GM23338 (cell line): ENCODE measurements around the gene LTV1. TPM values are rescaled to one million over a fixed set of nuclear protein-coding genes. Genes with fewer than 3 reads are reported as not detected.

ENCODE experiments used
- ATAC-seq: fragments of 200-7000 bp; cut with Tn5 transposase; 3 replicates; pipeline ENCODE4 v1.9.1; 2020
- DNase-seq: peaks from one replicate; pipeline ENCODE4 v3.0.0-alpha.2; 2015; ENCODE audit warnings: low spot score
- H2AFZ ChIP-seq: fragments of 200-600 bp; sonication (generic); 2 replicates; pipeline ENCODE4 v1.8.0; 2016; ENCODE audit warnings: antibody characterized with exemption, mild to moderate bottlenecking, moderate library complexity
- H3F3A ChIP-seq: fragments of 200-600 bp; sonication (generic); replicated peaks from 2 replicates; pipeline ENCODE4 v1.8.0; 2017; ENCODE audit warnings: antibody characterized with exemption, mixed run types, low read depth
- H3K27ac ChIP-seq: fragments of 200-600 bp; sonication (generic); 2 replicates; pipeline ENCODE4 v1.6.1; 2016; ENCODE audit warnings: low read depth
- H3K27me3 ChIP-seq: fragments of 200-600 bp; sonication (generic); 2 replicates; pipeline ENCODE4 v1.8.0; 2016; ENCODE audit warnings: mild to moderate bottlenecking, mixed run types, moderate library complexity; ENCODE audit not compliant: insufficient read depth
- H3K36me3 ChIP-seq: fragments of 200-600 bp; sonication (generic); 2 replicates; pipeline ENCODE4 v1.8.0; 2016; ENCODE audit warnings: mild to moderate bottlenecking; ENCODE audit not compliant: insufficient read depth
- H3K4me1 ChIP-seq: fragments of 200-600 bp; sonication (generic); 2 replicates; pipeline ENCODE4 v1.8.0; 2016; ENCODE audit warnings: mild to moderate bottlenecking, moderate library complexity; ENCODE audit not compliant: insufficient read depth
- H3K4me2 ChIP-seq: fragments of 200-600 bp; sonication (generic); 2 replicates; pipeline ENCODE4 v1.7.1; 2017; ENCODE audit warnings: mixed run types
- H3K4me3 ChIP-seq: fragments of 200-600 bp; sonication (generic); 2 replicates; pipeline ENCODE4 v1.6.1; 2016; ENCODE audit warnings: mixed run types
- H3K79me2 ChIP-seq: fragments of 200-600 bp; sonication (generic); replicated peaks from 2 replicates; pipeline ENCODE4 v1.8.0; 2017; ENCODE audit warnings: mild to moderate bottlenecking; ENCODE audit not compliant: insufficient read depth
- H3K9me2 ChIP-seq: fragments of 200-600 bp; sonication (generic); 2 replicates; pipeline ENCODE4 v1.8.0; 2017; ENCODE audit not compliant: insufficient read depth
- H4K20me1 ChIP-seq: fragments of 200-600 bp; sonication (generic); replicated peaks from 2 replicates; pipeline ENCODE4 v1.8.0; 2017; ENCODE audit warnings: mild to moderate bottlenecking; ENCODE audit not compliant: insufficient read depth
- H3K27ac Mint-ChIP-seq: 2 replicates; pipeline ENCODE4 v1.8.0; 2020; ENCODE audit warnings: inconsistent platforms, mild to moderate bottlenecking, moderate library complexity, mixed read lengths
- H3K27me3 Mint-ChIP-seq: 3 replicates; pipeline ENCODE4 v1.8.0; 2022; ENCODE audit warnings: low read depth, mild to moderate bottlenecking, moderate library complexity, mixed read lengths, inconsistent platforms; ENCODE audit not compliant: insufficient read depth, poor library complexity
- H3K36me3 Mint-ChIP-seq: 3 replicates; pipeline ENCODE4 v1.8.0; 2021; ENCODE audit warnings: low read depth, mild to moderate bottlenecking, inconsistent platforms, moderate library complexity, mixed read lengths
- H3K4me1 Mint-ChIP-seq: 3 replicates; pipeline ENCODE4 v1.8.0; 2020; ENCODE audit warnings: mild to moderate bottlenecking, inconsistent platforms, mixed read lengths
- H3K4me3 Mint-ChIP-seq: 3 replicates; pipeline ENCODE4 v1.8.0; 2021; ENCODE audit warnings: moderate library complexity, mild to moderate bottlenecking, inconsistent platforms, mixed read lengths
- H3K9me3 Mint-ChIP-seq: 3 replicates; pipeline ENCODE4 v1.8.0; 2020; ENCODE audit warnings: moderate library complexity, mild to moderate bottlenecking, inconsistent platforms, mixed read lengths
- CREB1 ChIP-seq: fragments of 250-450 bp; sonication (Bioruptor Pico); IDR thresholded peaks from 2 replicates; pipeline ENCODE4 v1.5.0; 2020; ENCODE audit warnings: low read depth, mild to moderate bottlenecking, moderate library complexity
- CTCF ChIP-seq, 2 experiments: fragments of 200-600 bp in 1 of 2; sonication (generic) in 1 of 2; conservative IDR thresholded peaks; 2 replicates each; pipeline versions ENCODE4 v1.5.1 to v1.6.1; 2016 to 2017; ENCODE audit warnings: antibody characterized with exemption in 2 of 2, low read depth in 2 of 2, mild to moderate bottlenecking in 2 of 2, moderate library complexity in 1 of 2
- ETS1 ChIP-seq: IDR thresholded peaks from 2 replicates; pipeline ENCODE4 v1.6.1; 2016; ENCODE audit warnings: antibody characterized with exemption
- EZH2phosphoT487 ChIP-seq: fragments of 200-600 bp; sonication (generic); IDR thresholded peaks from one replicate; pipeline ENCODE4 v1.8.1; 2018; ENCODE audit warnings: antibody characterized with exemption; ENCODE audit not compliant: unreplicated experiment
- JUNB ChIP-seq: IDR thresholded peaks from one replicate; pipeline ENCODE4 v1.6.1; 2016; ENCODE audit warnings: antibody characterized with exemption; ENCODE audit not compliant: unreplicated experiment
- NANOG ChIP-seq: IDR thresholded peaks from 2 replicates; pipeline ENCODE4 v1.6.1; 2016; ENCODE audit warnings: antibody characterized with exemption, borderline replicate concordance
- POLR2AphosphoS5 ChIP-seq: IDR thresholded peaks from 2 replicates; pipeline ENCODE4 v1.6.1; 2016; ENCODE audit warnings: antibody characterized with exemption, low read depth
- REST ChIP-seq: IDR thresholded peaks from one replicate; pipeline ENCODE4 v1.6.1; 2018; ENCODE audit warnings: antibody characterized with exemption; ENCODE audit not compliant: unreplicated experiment
- STAT1 ChIP-seq: IDR thresholded peaks from one replicate; pipeline ENCODE4 v1.6.1; 2016; ENCODE audit warnings: antibody characterized with exemption; ENCODE audit not compliant: unreplicated experiment
- ZNF331 ChIP-seq: fragments of 250-450 bp; sonication (Bioruptor Pico); IDR thresholded peaks from 2 replicates; pipeline ENCODE4 v1.5.0; 2020; ENCODE audit warnings: low read depth, mild to moderate bottlenecking, moderate library complexity
- ZNF462 ChIP-seq: fragments of 250-450 bp; sonication (Bioruptor Pico); IDR thresholded peaks from 2 replicates; pipeline ENCODE4 v1.5.0; 2020; ENCODE audit warnings: mild to moderate bottlenecking, moderate library complexity
- polyA plus RNA-seq: library from polyadenylated mRNA; unstranded; fragments of >200 nt; fragmentation: Nextera tagmentation; extraction: Ambion mirVana; gene quantifications from 2 replicates; pipeline ENCODE4 v1.2.1, GENCODE V29; 2016
- total RNA-seq: library from RNA; depleted of rRNA; stranded (reverse); fragments of >200 nt; shearing (Covaris generic); gene quantifications from 2 replicates; pipeline ENCODE4 v1.2.3, GENCODE V29; 2014

LTV1 gene
- total and polyA plus RNA-seq, 2 experiments from 2014 or later = 36.5 to 72.4 TPM

- no peak for TF ChIP-seq ZNF331 (CRISPR knock-in tag)
- TF ChIP-seq ETS1 = no peak
- no peak for TF ChIP-seq EZH2phosphoT487
- no peak for TF ChIP-seq ZNF462 (CRISPR knock-in tag)
- TF ChIP-seq STAT1 = no peak
- no peak for TF ChIP-seq POLR2AphosphoS5
- no peak for TF ChIP-seq NANOG
- no peak for TF ChIP-seq JUNB
- no peak for TF ChIP-seq REST
- no peak for TF ChIP-seq CREB1 (CRISPR knock-in tag)
- TF ChIP-seq CTCF (conservative IDR thresholded peaks at IDR 0.05; ENCODE audit: low read depth in 2 of 2) = no peak
- no peaks in the 10 kb centered on the region for H3K36me3 ChIP-seq
- Mint-ChIP-seq H3K4me1 (no peaks in the 10 kb centered on the region), H3K27me3 (peaks cover 3% of the 10 kb centered on the region), H3K27ac (no peak overlapping the region), H3K9me3 (peaks cover 22% of the 10 kb centered on the region), H3K4me3 (no peak overlapping the region), H3K36me3 (peaks cover 12% of the 10 kb centered on the region)
- no peaks in the 10 kb centered on the region for H3K4me1 ChIP-seq
- DNase-seq (no peak), ATAC-seq (no peak)
- peaks cover 5% of the 10 kb centered on the region for H3K9me2 ChIP-seq
- no peaks in the 10 kb centered on the region for H3F3A ChIP-seq
- H4K20me1 ChIP-seq = no peaks in the 10 kb centered on the region
- no peak overlapping the region for H2AFZ ChIP-seq
- H3K4me2 ChIP-seq = no peak overlapping the region
- H3K4me3 ChIP-seq = no peak overlapping the region
- no peaks in the 10 kb centered on the region for H3K79me2 ChIP-seq
- no peak overlapping the region for H3K27ac ChIP-seq
- H3K27me3 ChIP-seq = no peaks in the 10 kb centered on the region
These were observed 35.2 kb downstream of the LTV1 start for GRCh38 chr6:143878272-143878760.
